ENCODE data around the gene ZNF516. TPM values are rescaled to one million over a fixed set of nuclear protein-coding genes. Genes with fewer than 3 reads are reported as not detected.

ZNF516 gene
- total RNA-seq, 1 donor, result 16.3 TPM

DNA sequence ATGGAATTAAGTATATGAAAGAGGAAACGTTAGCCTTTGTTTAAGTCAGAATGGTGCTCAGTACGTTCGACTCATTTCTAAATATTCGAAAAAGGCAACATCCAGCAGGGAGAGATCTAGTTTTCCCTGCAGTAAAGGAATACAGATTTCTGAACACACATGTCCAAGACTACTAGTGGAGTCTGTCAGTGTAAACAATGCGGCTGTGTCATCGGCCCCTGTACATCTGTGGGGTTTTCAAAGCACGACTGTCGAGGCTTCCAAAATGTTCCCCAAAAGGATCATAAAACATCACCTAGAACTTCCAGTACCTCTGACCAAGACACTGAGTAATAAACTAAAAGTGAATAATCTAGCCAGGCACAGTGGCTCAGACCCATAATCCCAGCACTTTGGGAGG lies 112.8 kb downstream of the ZNF516 start:
- H3K4me1 ChIP-seq (ENCODE audit: insufficient read depth, low read length), result no peaks in the 10 kb centered on the region
- no peak for DNase-seq (ENCODE audit: insufficient read length, low spot score, missing footprints)

DNA sequence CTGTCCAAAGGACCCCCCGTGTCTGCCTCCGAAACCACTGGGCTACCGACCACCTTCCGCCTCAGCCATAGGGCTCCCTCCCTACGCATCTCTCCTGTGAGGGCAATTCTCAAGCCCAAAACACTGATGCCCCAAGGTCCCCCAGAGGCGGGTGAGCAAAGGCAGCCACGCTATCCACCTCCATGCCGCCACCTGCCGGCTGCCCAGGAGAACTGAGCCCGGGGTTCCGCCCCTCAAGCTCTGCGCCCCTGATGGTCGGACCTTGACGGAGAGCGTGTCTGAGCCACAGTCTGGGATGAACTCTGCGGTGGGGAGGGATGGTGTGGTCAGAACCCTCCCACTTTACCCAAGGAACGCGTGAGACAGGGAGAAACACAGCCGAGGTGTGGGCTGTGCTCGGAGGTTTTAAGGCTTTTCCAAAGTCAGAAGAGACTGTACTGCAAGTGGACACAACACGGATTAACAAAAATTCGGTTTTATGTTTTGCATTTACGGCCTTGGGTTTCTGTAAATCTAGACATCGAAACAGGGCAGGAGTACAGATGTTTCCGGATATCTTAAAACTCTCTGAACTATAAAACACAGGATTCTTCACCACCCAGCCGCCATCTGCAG lies 114.1 kb downstream of the ZNF516 start:
- no peak overlapping the region for H3K27ac ChIP-seq (ENCODE audit: low read depth, low read length)
- H3K4me1 ChIP-seq (ENCODE audit: insufficient read depth, low read length), result no peaks in the 10 kb centered on the region
- H3K36me3 ChIP-seq (ENCODE audit: insufficient read depth, low read length), result peaks cover 9% of the 10 kb centered on the region
- H3K4me2 ChIP-seq (ENCODE audit: insufficient read depth, low read length), result no peak overlapping the region
- peaks cover 9% of the 10 kb centered on the region for H3K79me2 ChIP-seq (ENCODE audit: insufficient read depth, low read length)
- peaks cover 27% of the 10 kb centered on the region for H4K20me1 ChIP-seq (ENCODE audit: insufficient read depth, low read length)
- TF ChIP-seq, protein P1, sequence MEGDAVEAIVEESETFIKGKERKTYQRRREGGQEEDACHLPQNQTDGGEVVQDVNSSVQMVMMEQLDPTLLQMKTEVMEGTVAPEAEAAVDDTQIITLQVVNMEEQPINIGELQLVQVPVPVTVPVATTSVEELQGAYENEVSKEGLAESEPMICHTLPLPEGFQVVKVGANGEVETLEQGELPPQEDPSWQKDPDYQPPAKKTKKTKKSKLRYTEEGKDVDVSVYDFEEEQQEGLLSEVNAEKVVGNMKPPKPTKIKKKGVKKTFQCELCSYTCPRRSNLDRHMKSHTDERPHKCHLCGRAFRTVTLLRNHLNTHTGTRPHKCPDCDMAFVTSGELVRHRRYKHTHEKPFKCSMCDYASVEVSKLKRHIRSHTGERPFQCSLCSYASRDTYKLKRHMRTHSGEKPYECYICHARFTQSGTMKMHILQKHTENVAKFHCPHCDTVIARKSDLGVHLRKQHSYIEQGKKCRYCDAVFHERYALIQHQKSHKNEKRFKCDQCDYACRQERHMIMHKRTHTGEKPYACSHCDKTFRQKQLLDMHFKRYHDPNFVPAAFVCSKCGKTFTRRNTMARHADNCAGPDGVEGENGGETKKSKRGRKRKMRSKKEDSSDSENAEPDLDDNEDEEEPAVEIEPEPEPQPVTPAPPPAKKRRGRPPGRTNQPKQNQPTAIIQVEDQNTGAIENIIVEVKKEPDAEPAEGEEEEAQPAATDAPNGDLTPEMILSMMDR (IDR thresholded peaks at IDR 0.05; ENCODE audit: extremely low read depth, low read depth, low read length), result peak; percentile 41
- no peak overlapping the region for H3K4me3 ChIP-seq (ENCODE audit: insufficient read depth, low read length)
- DNase-seq (ENCODE audit: insufficient read length, low spot score, missing footprints), result no peak
- no peak overlapping the region for H2AFZ ChIP-seq (ENCODE audit: low read length)
- no peaks in the 10 kb centered on the region for H3K9me3 ChIP-seq (ENCODE audit: low read depth, low read length)
- no peaks in the 10 kb centered on the region for H3K27me3 ChIP-seq (ENCODE audit: insufficient read depth, low read length)

More for the DNA sequence above, 112.8 kb downstream of the ZNF516 start:
- Histone ChIP-seq H3K4me2 (ENCODE audit: insufficient read depth, low read length) (no peak overlapping the region), H4K20me1 (ENCODE audit: insufficient read depth, low read length) (peaks cover 26% of the 10 kb centered on the region), H3K4me3 (ENCODE audit: insufficient read depth, low read length) (no peak overlapping the region), H3K79me2 (ENCODE audit: insufficient read depth, low read length) (peaks cover 15% of the 10 kb centered on the region), H3K27me3 (ENCODE audit: insufficient read depth, low read length) (no peaks in the 10 kb centered on the region), H3K27ac (ENCODE audit: low read depth, low read length) (no peak overlapping the region), H3K36me3 (ENCODE audit: insufficient read depth, low read length) (peaks cover 9% of the 10 kb centered on the region), H3K9me3 (ENCODE audit: low read depth, low read length) (no peaks in the 10 kb centered on the region), H2AFZ (ENCODE audit: low read length) (no peak overlapping the region)
- TF ChIP-seq, protein P1 (IDR thresholded peaks at IDR 0.05; ENCODE audit: extremely low read depth, low read depth, low read length), result no peak

DNA sequence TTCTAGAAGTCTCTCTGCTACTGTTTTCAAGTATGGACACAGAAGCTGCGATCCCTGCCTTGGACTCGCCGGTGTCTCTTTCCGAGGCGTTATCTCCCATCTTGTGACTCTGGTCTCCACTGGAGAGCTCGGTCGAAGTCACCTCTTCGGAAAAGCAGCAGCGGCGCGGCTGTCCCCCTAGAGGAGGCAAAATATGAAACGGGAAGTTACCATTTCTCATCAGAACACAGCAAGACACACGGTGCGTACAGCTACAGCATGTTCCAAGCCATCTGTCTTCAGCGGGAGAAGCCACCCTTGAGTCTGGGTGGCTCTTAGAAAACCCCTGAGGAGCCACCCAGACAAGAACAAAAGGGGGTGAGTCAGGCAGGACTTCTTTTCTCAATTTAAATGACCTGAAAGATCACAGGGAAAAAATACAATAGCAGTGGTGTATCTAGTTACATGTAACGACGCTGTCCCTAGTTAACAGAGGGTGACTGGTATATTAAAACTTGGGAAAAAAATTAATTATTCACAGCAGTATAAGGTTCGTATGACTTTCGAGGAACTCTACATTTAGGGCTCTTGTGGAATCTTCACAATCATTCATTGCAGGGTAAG lies 114.8 kb downstream of the ZNF516 start:
- Histone ChIP-seq H3K4me3 (ENCODE audit: insufficient read depth, low read length) (no peak overlapping the region), H3K27me3 (ENCODE audit: insufficient read depth, low read length) (no peaks in the 10 kb centered on the region), H3K27ac (ENCODE audit: low read depth, low read length) (no peak overlapping the region), H4K20me1 (ENCODE audit: insufficient read depth, low read length) (peaks cover 30% of the 10 kb centered on the region), H3K9me3 (ENCODE audit: low read depth, low read length) (no peaks in the 10 kb centered on the region), H3K36me3 (ENCODE audit: insufficient read depth, low read length) (peaks cover 9% of the 10 kb centered on the region), H3K79me2 (ENCODE audit: insufficient read depth, low read length) (peaks cover 12% of the 10 kb centered on the region), H3K4me2 (ENCODE audit: insufficient read depth, low read length) (no peak overlapping the region), H3K4me1 (ENCODE audit: insufficient read depth, low read length) (no peaks in the 10 kb centered on the region), H2AFZ (ENCODE audit: low read length) (no peak overlapping the region)
- TF ChIP-seq, protein P1 (IDR thresholded peaks at IDR 0.05; ENCODE audit: extremely low read depth, low read depth, low read length), result no peak
- peak; percentile 90 for DNase-seq (ENCODE audit: insufficient read length, low spot score, missing footprints)

DNA sequence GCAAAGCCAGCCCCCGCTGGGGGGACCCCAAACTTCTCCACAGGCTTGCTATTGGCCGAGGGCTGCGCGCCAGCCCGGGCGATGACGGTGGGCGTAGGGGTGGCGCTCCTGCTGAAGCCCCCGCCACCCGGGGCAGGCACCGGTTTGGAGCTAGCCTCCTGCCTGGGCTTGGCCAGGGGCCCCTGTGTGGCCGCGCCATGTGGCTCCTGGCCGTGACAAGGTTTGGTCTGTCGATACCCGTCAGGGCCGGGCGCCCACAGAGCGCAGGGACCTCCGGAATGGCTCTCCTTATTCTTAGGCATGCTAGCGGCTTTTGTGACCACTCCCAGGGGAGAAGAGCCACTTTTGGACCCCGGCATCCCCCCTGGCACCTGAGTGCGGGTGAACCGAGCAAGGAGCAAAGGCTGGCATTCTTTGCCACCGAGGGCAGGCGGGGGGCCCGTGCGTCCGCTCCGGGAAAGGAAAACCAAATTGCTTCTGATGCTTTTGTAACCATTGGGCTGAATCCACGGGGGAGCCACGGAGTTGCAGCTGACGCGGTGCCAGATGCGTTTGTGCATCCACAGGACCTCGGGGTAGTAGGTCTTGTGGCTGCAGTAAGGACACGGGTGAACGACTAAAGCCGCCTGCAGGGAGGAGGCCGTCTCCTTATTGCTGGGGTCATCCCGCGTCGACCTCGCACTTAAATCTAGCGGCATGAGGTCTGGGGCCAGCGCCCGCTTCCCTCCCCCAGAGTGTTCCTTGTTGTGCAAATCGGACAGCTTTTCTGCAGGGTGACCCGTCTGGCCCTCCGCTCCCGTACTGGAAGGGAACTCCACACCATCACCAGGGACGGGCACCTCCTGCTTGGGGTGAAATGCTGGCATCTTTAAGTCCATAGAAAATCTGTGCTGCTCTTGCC lies 115.6 kb downstream of the ZNF516 start:
- no peaks in the 10 kb centered on the region for H3K27me3 ChIP-seq (ENCODE audit: insufficient read depth, low read length)
- H3K27ac ChIP-seq (ENCODE audit: low read depth, low read length), result no peak overlapping the region
- TF ChIP-seq, protein P1 (IDR thresholded peaks at IDR 0.05; ENCODE audit: extremely low read depth, low read depth, low read length), result no peak
- H3K9me3 ChIP-seq (ENCODE audit: low read depth, low read length), result no peaks in the 10 kb centered on the region
- no peak overlapping the region for H3K4me2 ChIP-seq (ENCODE audit: insufficient read depth, low read length)
- no peak overlapping the region for H3K4me3 ChIP-seq (ENCODE audit: insufficient read depth, low read length)
- peaks cover 11% of the 10 kb centered on the region for H3K79me2 ChIP-seq (ENCODE audit: insufficient read depth, low read length)
- no peak for DNase-seq (ENCODE audit: insufficient read length, low spot score, missing footprints)
- peaks cover 9% of the 10 kb centered on the region for H3K36me3 ChIP-seq (ENCODE audit: insufficient read depth, low read length)
- peaks cover 32% of the 10 kb centered on the region for H4K20me1 ChIP-seq (ENCODE audit: insufficient read depth, low read length)
- H3K4me1 ChIP-seq (ENCODE audit: insufficient read depth, low read length), result no peaks in the 10 kb centered on the region
- no peak overlapping the region for H2AFZ ChIP-seq (ENCODE audit: low read length)
